ENCODE data around the gene TMEM120B. TPM values are rescaled to one million over a fixed set of nuclear protein-coding genes. Genes with fewer than 3 reads are reported as not detected.
"Not testable (repeated sequence)": the region's sequence is repeated elsewhere in the genome, so short reads cannot be mapped to it uniquely, and the experiment has no call there.

Gene TMEM120B
- total RNA-seq, 1 donor from 2014 or later: 14.1 TPM

GRCh38 chr12:121692744-121693143, 19.8 kb upstream of the TMEM120B start:
- intact Hi-C loops (cut with micrococcal nuclease); H3K4me1 Mint-ChIP-seq (ENCODE audit: low read depth); H3K27ac Mint-ChIP-seq; H3K4me3 Mint-ChIP-seq (ENCODE audit: low read depth); H3K36me3 Mint-ChIP-seq (ENCODE audit: low read depth); H3K9me3 Mint-ChIP-seq; H3K27me3 Mint-ChIP-seq (ENCODE audit: low read depth); DNase-seq (ENCODE audit: low spot score): not testable (repeated sequence)

- intact Hi-C loops (cut with micrococcal nuclease): no loop called here
- H3K4me3 Mint-ChIP-seq (ENCODE audit: low read depth): no peak overlapping the region
- peaks cover 2% of the 10 kb centered on the region for H3K27me3 Mint-ChIP-seq (ENCODE audit: low read depth)
- H3K36me3 Mint-ChIP-seq (ENCODE audit: low read depth): no peaks in the 10 kb centered on the region
- peaks cover 1% of the 10 kb centered on the region for H3K4me1 Mint-ChIP-seq (ENCODE audit: low read depth)
- no peak overlapping the region for H3K27ac Mint-ChIP-seq
- no peaks in the 10 kb centered on the region for H3K9me3 Mint-ChIP-seq
- no peak for DNase-seq (ENCODE audit: low spot score)
These were observed 19.3 kb upstream of the TMEM120B start for GRCh38 chr12:121693155-121693687.

GRCh38 chr12:121697093-121697698, 15.4 kb upstream of the TMEM120B start:
- Mint-ChIP-seq H3K9me3 (no peaks in the 10 kb centered on the region), H3K36me3 (ENCODE audit: low read depth) (no peaks in the 10 kb centered on the region), H3K4me3 (ENCODE audit: low read depth) (no peak overlapping the region), H3K4me1 (ENCODE audit: low read depth) (peaks cover 1% of the 10 kb centered on the region), H3K27me3 (ENCODE audit: low read depth) (peaks cover 6% of the 10 kb centered on the region), H3K27ac (no peak overlapping the region)
- intact Hi-C loops (cut with micrococcal nuclease): loop anchor here (1.0 kb wide), 2 partner anchors 76 to 97 kb away; no protein-coding TSS in a partner anchor
- DNase-seq (ENCODE audit: low spot score): no peak

DNA sequence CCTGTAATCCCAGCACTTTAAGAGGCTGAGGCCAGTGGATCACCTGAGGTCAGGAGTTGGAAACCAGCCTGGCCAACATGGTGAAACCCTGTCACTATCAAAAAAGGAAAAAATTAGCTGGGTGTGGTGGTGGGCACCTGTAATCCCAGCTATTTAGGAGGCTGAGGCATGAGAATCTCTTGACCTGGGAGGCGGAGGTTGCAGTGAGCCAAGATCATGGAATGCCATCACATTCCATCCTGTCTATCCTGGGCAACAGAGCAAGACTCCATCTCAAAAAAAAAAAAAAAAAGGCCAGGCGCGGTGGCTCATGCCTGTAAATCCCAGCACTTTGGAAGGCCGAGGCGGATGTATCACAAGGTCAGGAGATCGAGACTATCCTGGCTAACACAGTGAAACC, 14.7 kb upstream of the TMEM120B start:
- DNase-seq (ENCODE audit: low spot score); H3K4me3 Mint-ChIP-seq (ENCODE audit: low read depth); H3K27ac Mint-ChIP-seq; H3K4me1 Mint-ChIP-seq (ENCODE audit: low read depth); H3K36me3 Mint-ChIP-seq (ENCODE audit: low read depth); H3K9me3 Mint-ChIP-seq; H3K27me3 Mint-ChIP-seq (ENCODE audit: low read depth): not testable (repeated sequence)
- intact Hi-C loops (cut with micrococcal nuclease): loop anchor here (1.0 kb wide), 2 partner anchors 75 to 96 kb away; no protein-coding TSS in a partner anchor

GRCh38 chr12:121701667-121702277, 10.8 kb upstream of the TMEM120B start:
- H3K9me3 Mint-ChIP-seq: no peaks in the 10 kb centered on the region
- no peaks in the 10 kb centered on the region for H3K4me1 Mint-ChIP-seq (ENCODE audit: low read depth)
- peaks cover 11% of the 10 kb centered on the region for H3K27me3 Mint-ChIP-seq (ENCODE audit: low read depth)
- H3K4me3 Mint-ChIP-seq (ENCODE audit: low read depth): no peak overlapping the region
- H3K27ac Mint-ChIP-seq: no peak overlapping the region
- H3K36me3 Mint-ChIP-seq (ENCODE audit: low read depth): no peaks in the 10 kb centered on the region
- intact Hi-C loops (cut with micrococcal nuclease): no loop called here
- DNase-seq (ENCODE audit: low spot score): no peak

DNA sequence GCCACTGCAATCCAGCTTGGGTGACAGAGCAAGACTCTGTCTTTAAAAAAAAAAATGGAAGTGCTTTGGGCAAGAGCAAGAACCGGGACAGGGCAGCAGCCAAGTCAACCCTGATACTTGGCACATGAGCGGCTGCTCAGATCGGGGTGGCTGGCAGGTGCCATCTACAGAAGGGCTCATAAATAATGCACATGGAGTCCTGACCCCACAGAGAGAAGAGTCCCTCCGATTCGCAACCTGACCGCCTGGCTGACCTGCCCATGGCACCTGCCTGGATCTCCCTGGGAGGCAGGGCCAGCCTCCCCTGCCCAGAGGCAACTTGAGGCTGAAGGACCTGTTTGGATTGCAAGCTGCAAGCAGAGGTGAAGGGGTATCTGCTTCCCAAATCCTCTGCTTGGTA, 9.6 kb upstream of the TMEM120B start:
- Mint-ChIP-seq H3K27ac (no peak overlapping the region), H3K36me3 (ENCODE audit: low read depth) (no peaks in the 10 kb centered on the region), H3K9me3 (no peaks in the 10 kb centered on the region)

GRCh38 chr12:121705514-121705913, 7.0 kb upstream of the TMEM120B start:
- DNase-seq (ENCODE audit: low spot score): no peak
- no peaks in the 10 kb centered on the region for H3K36me3 Mint-ChIP-seq (ENCODE audit: low read depth)
- peaks cover 12% of the 10 kb centered on the region for H3K27me3 Mint-ChIP-seq (ENCODE audit: low read depth)

More for the DNA sequence above, 9.6 kb upstream of the TMEM120B start:
- Mint-ChIP-seq H3K27me3 (ENCODE audit: low read depth) (peaks cover 12% of the 10 kb centered on the region), H3K4me1 (ENCODE audit: low read depth) (no peaks in the 10 kb centered on the region), H3K4me3 (ENCODE audit: low read depth) (no peak overlapping the region)
- no peak for DNase-seq (ENCODE audit: low spot score)
- intact Hi-C loops (cut with micrococcal nuclease): no loop called here

DNA sequence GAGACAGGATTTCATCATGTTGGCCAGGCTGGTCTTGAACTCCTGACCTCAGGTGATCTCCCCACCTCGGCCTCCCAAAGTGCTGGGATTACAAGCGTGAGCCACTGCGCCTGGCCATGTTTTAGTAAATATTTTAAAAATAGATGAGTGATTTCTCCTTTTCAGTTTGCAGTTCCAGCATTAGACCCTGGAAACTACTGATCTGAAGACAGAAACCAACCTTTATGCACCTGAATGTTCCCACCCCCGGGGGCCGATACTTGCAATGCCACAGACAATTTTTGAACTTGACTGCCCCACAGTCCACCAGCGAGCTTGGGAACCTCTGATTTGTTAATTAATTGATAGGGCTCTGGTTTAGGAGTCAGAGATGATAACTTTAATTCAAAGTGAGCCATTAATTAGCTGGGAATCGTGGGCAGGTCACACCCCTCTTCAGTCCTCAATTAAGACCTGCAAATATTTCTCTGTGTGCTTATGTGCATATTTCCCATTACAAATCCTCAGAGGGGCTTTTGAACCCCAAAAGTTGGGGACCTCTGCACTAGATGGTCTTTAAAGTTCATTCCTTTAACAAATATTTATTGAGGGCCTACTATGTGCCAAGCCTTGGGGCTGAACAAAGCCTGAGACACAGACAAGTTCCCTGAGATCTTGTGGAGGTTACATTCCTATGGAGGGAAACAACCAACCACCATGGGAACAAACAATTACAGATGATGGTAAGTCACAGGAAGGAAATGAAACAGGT, 4.1 kb upstream of the TMEM120B start:
- Mint-ChIP-seq H3K27me3 (ENCODE audit: low read depth) (peaks cover 8% of the 10 kb centered on the region), H3K27ac (no peak overlapping the region), H3K4me3 (ENCODE audit: low read depth) (no peak overlapping the region), H3K4me1 (ENCODE audit: low read depth) (peaks cover 9% of the 10 kb centered on the region), H3K9me3 (no peaks in the 10 kb centered on the region), H3K36me3 (ENCODE audit: low read depth) (no peaks in the 10 kb centered on the region)
- no peak for DNase-seq (ENCODE audit: low spot score)
- intact Hi-C loops (cut with micrococcal nuclease): no loop called here

More at GRCh38 chr12:121705514-121705913, 7.0 kb upstream of the TMEM120B start:
- Mint-ChIP-seq H3K9me3 (no peaks in the 10 kb centered on the region), H3K27ac (no peak overlapping the region), H3K4me3 (ENCODE audit: low read depth) (no peak overlapping the region), H3K4me1 (ENCODE audit: low read depth) (peaks cover 1% of the 10 kb centered on the region)
- intact Hi-C loops (cut with micrococcal nuclease): no loop called here

GRCh38 chr12:121709064-121709424, 3.5 kb upstream of the TMEM120B start:
- H3K27ac Mint-ChIP-seq; DNase-seq (ENCODE audit: low spot score); H3K9me3 Mint-ChIP-seq; H3K36me3 Mint-ChIP-seq (ENCODE audit: low read depth); H3K27me3 Mint-ChIP-seq (ENCODE audit: low read depth); intact Hi-C loops (cut with micrococcal nuclease); H3K4me3 Mint-ChIP-seq (ENCODE audit: low read depth): not testable (repeated sequence)
- H3K4me1 Mint-ChIP-seq (ENCODE audit: low read depth): peaks cover 15% of the 10 kb centered on the region

DNA sequence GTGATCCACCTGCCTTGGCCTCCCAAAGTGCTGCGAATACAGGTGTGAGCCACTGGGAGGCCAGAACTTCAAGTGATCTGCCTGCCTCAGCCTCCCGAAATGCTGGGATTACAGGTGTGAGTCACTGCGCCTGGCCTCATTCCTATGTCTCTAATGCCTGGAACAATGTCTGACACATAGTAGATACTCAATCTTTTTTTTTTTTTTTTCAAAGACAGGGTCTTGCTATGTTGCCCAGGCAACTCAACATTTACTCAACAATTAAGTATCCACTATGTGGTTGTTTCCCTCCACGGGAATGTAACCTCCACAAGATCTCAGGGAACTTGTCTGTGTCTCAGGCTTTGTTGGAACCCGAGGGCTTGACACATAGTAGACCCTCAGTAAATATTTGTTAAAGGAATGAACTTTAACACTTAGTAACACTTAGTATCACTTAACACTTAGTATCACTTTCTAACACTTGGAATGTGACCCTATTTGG, 3.0 kb upstream of the TMEM120B start:
- intact Hi-C loops (cut with micrococcal nuclease): no loop called here
- Mint-ChIP-seq H3K36me3 (ENCODE audit: low read depth) (no peaks in the 10 kb centered on the region), H3K9me3 (no peaks in the 10 kb centered on the region), H3K27ac (no peak overlapping the region), H3K27me3 (ENCODE audit: low read depth) (peaks cover 8% of the 10 kb centered on the region), H3K4me1 (ENCODE audit: low read depth) (peaks cover 16% of the 10 kb centered on the region), H3K4me3 (ENCODE audit: low read depth) (no peak overlapping the region)
- no peak for DNase-seq (ENCODE audit: low spot score)

GRCh38 chr12:121711361-121712189, 977 bp upstream of the TMEM120B start:
- Mint-ChIP-seq H3K4me3 (ENCODE audit: low read depth) (peak overlapping the region; percentile 97), H3K27me3 (ENCODE audit: low read depth) (peaks cover 1% of the 10 kb centered on the region), H3K36me3 (ENCODE audit: low read depth) (no peaks in the 10 kb centered on the region), H3K4me1 (ENCODE audit: low read depth) (peaks cover 18% of the 10 kb centered on the region), H3K27ac (peak overlapping the region; percentile 85), H3K9me3 (no peaks in the 10 kb centered on the region)
- intact Hi-C loops (cut with micrococcal nuclease): loop anchor here (2.0 to 10.0 kb wide), 4 partner anchors 25 to 173 kb away; partner anchors contain the start of genes PSMD9 and RHOF
- DNase-seq (ENCODE audit: low spot score): peak; percentile 28

GRCh38 chr12:121712190-121712460, 427 bp upstream of the TMEM120B start:
- intact Hi-C loops (cut with micrococcal nuclease): loop anchor here (2.0 to 10.0 kb wide), 4 partner anchors 25 to 173 kb away; partner anchors contain the start of genes PSMD9 and RHOF
- no peak for DNase-seq (ENCODE audit: low spot score)
- H3K9me3 Mint-ChIP-seq: no peaks in the 10 kb centered on the region
- H3K36me3 Mint-ChIP-seq (ENCODE audit: low read depth): no peaks in the 10 kb centered on the region
- peak overlapping the region; percentile 97 for H3K4me3 Mint-ChIP-seq (ENCODE audit: low read depth)
- H3K27me3 Mint-ChIP-seq (ENCODE audit: low read depth): peaks cover 1% of the 10 kb centered on the region
- H3K27ac Mint-ChIP-seq: peak overlapping the region; percentile 85
- H3K4me1 Mint-ChIP-seq (ENCODE audit: low read depth): peaks cover 18% of the 10 kb centered on the region
